ENCODE results near the gene UNC13D.

The UNC13D gene

GRCh38 chr17:75838410-75838809, 5.8 kb downstream of the UNC13D start:
- TF ChIP-seq EP300 (IDR thresholded peaks at IDR 0.05; ENCODE audit: borderline replicate concordance) (no peak), USF1 (IDR thresholded peaks at IDR 0.05) (no peak), NFIC (IDR thresholded peaks at IDR 0.05) (no peak), FOXM1 (IDR thresholded peaks at IDR 0.05; ENCODE audit: borderline replicate concordance, low read depth) (no peak), EGR1 (IDR thresholded peaks at IDR 0.05) (no peak), RAD21 (IDR thresholded peaks at IDR 0.05; ENCODE audit: low read depth) (no peak), YY1 (IDR thresholded peaks at IDR 0.05; ENCODE audit: low read depth) (no peak), MAX (IDR thresholded peaks at IDR 0.05) (no peak), CEBPB (IDR thresholded peaks at IDR 0.05) (no peak), TAF1 (IDR thresholded peaks at IDR 0.05; ENCODE audit: low read depth) (no peak), TCF12 (IDR thresholded peaks at IDR 0.05; ENCODE audit: low read depth) (no peak)

- TF ChIP-seq EP300 (IDR thresholded peaks at IDR 0.05; ENCODE audit: borderline replicate concordance), result no peak
- TF ChIP-seq ZBTB7A (IDR thresholded peaks at IDR 0.05; ENCODE audit: low read depth), result no peak
- no peak for TF ChIP-seq TEAD4 (IDR thresholded peaks at IDR 0.05)
- no peak for TF ChIP-seq CREB1 (IDR thresholded peaks at IDR 0.05; ENCODE audit: low read depth)
- TF ChIP-seq EGR1 (IDR thresholded peaks at IDR 0.05), result no peak
- no peak for TF ChIP-seq YY1 (IDR thresholded peaks at IDR 0.05; ENCODE audit: low read depth)
- TF ChIP-seq NFIC (IDR thresholded peaks at IDR 0.05), result no peak
- TF ChIP-seq MAX (IDR thresholded peaks at IDR 0.05), result no peak
- no peak for TF ChIP-seq RAD21 (IDR thresholded peaks at IDR 0.05; ENCODE audit: low read depth)
- no peak for TF ChIP-seq FOXM1 (IDR thresholded peaks at IDR 0.05; ENCODE audit: borderline replicate concordance, low read depth)
- TF ChIP-seq TCF12 (IDR thresholded peaks at IDR 0.05; ENCODE audit: low read depth), result no peak
- no peak for TF ChIP-seq TAF1 (IDR thresholded peaks at IDR 0.05; ENCODE audit: low read depth)
- no peak for TF ChIP-seq CEBPB (IDR thresholded peaks at IDR 0.05)
- TF ChIP-seq REST (IDR thresholded peaks at IDR 0.05; ENCODE audit: low read depth), result no peak
- TF ChIP-seq USF1 (IDR thresholded peaks at IDR 0.05), result no peak
Measured at GRCh38 chr17:75837899-75838298, 6.3 kb downstream of the UNC13D start.

GRCh38 chr17:75836605-75837004, 7.6 kb downstream of the UNC13D start:
- TF ChIP-seq NFIC (IDR thresholded peaks at IDR 0.05) (no peak), ZBTB7A (IDR thresholded peaks at IDR 0.05; ENCODE audit: low read depth) (no peak), REST (IDR thresholded peaks at IDR 0.05; ENCODE audit: low read depth) (no peak), TEAD4 (IDR thresholded peaks at IDR 0.05) (no peak), MAX (IDR thresholded peaks at IDR 0.05) (no peak), EP300 (IDR thresholded peaks at IDR 0.05; ENCODE audit: borderline replicate concordance) (no peak), CREB1 (IDR thresholded peaks at IDR 0.05; ENCODE audit: low read depth) (no peak), TCF12 (IDR thresholded peaks at IDR 0.05; ENCODE audit: low read depth) (no peak), CEBPB (IDR thresholded peaks at IDR 0.05) (no peak), USF1 (IDR thresholded peaks at IDR 0.05) (no peak), TAF1 (IDR thresholded peaks at IDR 0.05; ENCODE audit: low read depth) (no peak), RAD21 (IDR thresholded peaks at IDR 0.05; ENCODE audit: low read depth) (no peak), YY1 (IDR thresholded peaks at IDR 0.05; ENCODE audit: low read depth) (no peak)

- TF ChIP-seq EP300 (IDR thresholded peaks at IDR 0.05; ENCODE audit: borderline replicate concordance), result no peak
- TF ChIP-seq TAF1 (IDR thresholded peaks at IDR 0.05; ENCODE audit: low read depth), result no peak
- TF ChIP-seq CREB1 (IDR thresholded peaks at IDR 0.05; ENCODE audit: low read depth), result no peak
- no peak for TF ChIP-seq TEAD4 (IDR thresholded peaks at IDR 0.05)
- no peak for TF ChIP-seq TCF12 (IDR thresholded peaks at IDR 0.05; ENCODE audit: low read depth)
- TF ChIP-seq FOXM1 (IDR thresholded peaks at IDR 0.05; ENCODE audit: borderline replicate concordance, low read depth), result no peak
- no peak for TF ChIP-seq YY1 (IDR thresholded peaks at IDR 0.05; ENCODE audit: low read depth)
- no peak for TF ChIP-seq RAD21 (IDR thresholded peaks at IDR 0.05; ENCODE audit: low read depth)
- TF ChIP-seq REST (IDR thresholded peaks at IDR 0.05; ENCODE audit: low read depth), result no peak
- no peak for TF ChIP-seq CEBPB (IDR thresholded peaks at IDR 0.05)
Measured at GRCh38 chr17:75835654-75835987, 8.6 kb downstream of the UNC13D start.

Measured in Ishikawa (cell line).